DND-41 (cell line): Measurements from ENCODE around the gene ZNF444.

ENCODE experiments used
- CTCF ChIP-seq: IDR thresholded peaks from 2 replicates; pipeline ENCODE4 v1.5.1; 2012; ENCODE audit warnings: borderline replicate concordance, low read length, moderate library complexity, mild to moderate bottlenecking; ENCODE audit not compliant: poor library complexity, severe bottlenecking; ENCODE audit errors: extremely low read depth
- EZH2 ChIP-seq: IDR thresholded peaks from 3 replicates; pipeline ENCODE4 v1.6.1; 2012; ENCODE audit warnings: borderline replicate concordance, low read depth, mild to moderate bottlenecking, moderate library complexity, low read length, inconsistent platforms; ENCODE audit not compliant: severe bottlenecking

GRCh38 chr19:56120002-56120370 is 21.1 kb upstream of the ZNF444 start:
- TF ChIP-seq CTCF: no peak
- TF ChIP-seq EZH2: no peak
